ENCODE results near the gene ZNF778.
"Not testable (repeated sequence)": the region's sequence is repeated elsewhere in the genome, so short reads cannot be mapped to it uniquely, and the experiment has no call there.

ZNF778 gene

GRCh38 chr16:89242795-89243200, 25.3 kb downstream of the ZNF778 start:
- no peak overlapping the region for H3K4me3 ChIP-seq (replicated peaks; ENCODE audit: insufficient read depth, low read length)
- H3K27me3 ChIP-seq (ENCODE audit: insufficient read depth, poor library complexity, severe bottlenecking): no peaks in the 10 kb centered on the region
- no peak overlapping the region for H3K27ac ChIP-seq (replicated peaks)
- no peak for DNase-seq (ENCODE audit: low read depth in 1 of 2, low spot score in 1 of 2)
- no peak for TF ChIP-seq POLR2AphosphoS5 (IDR thresholded peaks at IDR 0.05; ENCODE audit: low read depth)
- no peak for TF ChIP-seq REST (IDR thresholded peaks at IDR 0.05; ENCODE audit: insufficient replicate concordance, low read depth)
- TF ChIP-seq CTCF (IDR thresholded peaks at IDR 0.05; ENCODE audit: insufficient read depth, low read length): no peak
- TF ChIP-seq SPI1 (IDR thresholded peaks at IDR 0.05; ENCODE audit: borderline replicate concordance, low read depth): no peak
- no peak for TF ChIP-seq GABPA (IDR thresholded peaks at IDR 0.05; ENCODE audit: low read depth)

GRCh38 chr16:89243664-89244063, 26.2 kb downstream of the ZNF778 start:
- no peak for TF ChIP-seq GABPA (IDR thresholded peaks at IDR 0.05; ENCODE audit: low read depth)
- TF ChIP-seq SPI1 (IDR thresholded peaks at IDR 0.05; ENCODE audit: borderline replicate concordance, low read depth): no peak
- TF ChIP-seq CTCF (IDR thresholded peaks at IDR 0.05; ENCODE audit: insufficient read depth, low read length): no peak
- Histone ChIP-seq H3K27ac (replicated peaks) (no peak overlapping the region), H3K4me3 (replicated peaks; ENCODE audit: insufficient read depth, low read length) (no peak overlapping the region), H3K27me3 (ENCODE audit: insufficient read depth, poor library complexity, severe bottlenecking) (no peaks in the 10 kb centered on the region)
- DNase-seq (ENCODE audit: low read depth in 1 of 2, low spot score in 1 of 2): no peak

GRCh38 chr16:89244264-89244663, 26.8 kb downstream of the ZNF778 start:
- H3K4me3 ChIP-seq (replicated peaks; ENCODE audit: insufficient read depth, low read length); H3K27me3 ChIP-seq (ENCODE audit: insufficient read depth, poor library complexity, severe bottlenecking); DNase-seq (ENCODE audit: low read depth in 1 of 2, low spot score in 1 of 2); H3K27ac ChIP-seq (replicated peaks): not testable (repeated sequence)

GRCh38 chr16:89244754-89245153, 27.3 kb downstream of the ZNF778 start:
- no peak overlapping the region for H3K4me3 ChIP-seq (replicated peaks; ENCODE audit: insufficient read depth, low read length)
- no peak for DNase-seq (ENCODE audit: low read depth in 1 of 2, low spot score in 1 of 2)
- H3K27ac ChIP-seq (replicated peaks): no peak overlapping the region
- TF ChIP-seq REST (IDR thresholded peaks at IDR 0.05; ENCODE audit: insufficient replicate concordance, low read depth) (no peak), SPI1 (IDR thresholded peaks at IDR 0.05; ENCODE audit: borderline replicate concordance, low read depth) (no peak), CTCF (IDR thresholded peaks at IDR 0.05; ENCODE audit: insufficient read depth, low read length) (no peak), GABPA (IDR thresholded peaks at IDR 0.05; ENCODE audit: low read depth) (no peak), POLR2AphosphoS5 (IDR thresholded peaks at IDR 0.05; ENCODE audit: low read depth) (no peak)
- H3K27me3 ChIP-seq (ENCODE audit: insufficient read depth, poor library complexity, severe bottlenecking): no peaks in the 10 kb centered on the region

Data from HL-60 (cell line).